PC-3 (cell line): ENCODE data around the gene AGBL1. TPM values are rescaled to one million over a fixed set of nuclear protein-coding genes. Genes with fewer than 3 reads are reported as not detected.

ENCODE experiments used
- ATAC-seq: fragments of 200-7000 bp; cut with Tn5 transposase; 2 replicates; pipeline ENCODE4 v1.9.1; 2020; ENCODE audit warnings: mild to moderate bottlenecking, moderate library complexity
- BruUV-seq: library from RNA; stranded (reverse); fragments of 400-500 nt; replicated peaks from 2 replicates; lab custom pipeline; 2021; lab: Mats Ljungman, UMichigan
- CTCF ChIA-PET: fragments of 300-600 bp; sonication (Branson Sonifier 250); formaldehyde crosslinking; loops from one replicate; lab custom pipeline; 2022; ENCODE audit warnings: antibody characterized with exemption; lab: Charles Lee
- POLR2A ChIA-PET: fragments of 300-600 bp; sonication (Branson Sonifier 250); formaldehyde crosslinking; loops from one replicate; lab custom pipeline; 2022; ENCODE audit warnings: antibody characterized with exemption; ENCODE audit not compliant: unreplicated experiment; lab: Charles Lee
- DNase-seq: peaks from one replicate; pipeline ENCODE4 v3.0.0-alpha.2; 2015
- H2AFZ ChIP-seq: fragments of 300-600 bp; sonication (generic); 2 replicates; pipeline ENCODE4 v1.6.0; 2016; ENCODE audit warnings: antibody characterized with exemption, low read length
- H3F3A ChIP-seq: fragments of 300-600 bp; sonication (generic); one replicate; pipeline ENCODE4 v1.6.0; 2017; ENCODE audit warnings: antibody characterized with exemption, low read length, control low read depth, mild to moderate bottlenecking; ENCODE audit not compliant: unreplicated experiment
- H3K27ac ChIP-seq: fragments of 300-600 bp; sonication (generic); 2 replicates; pipeline ENCODE4 v1.5.1; 2016; ENCODE audit warnings: mild to moderate bottlenecking, low read length
- H3K27me3 ChIP-seq: fragments of 300-600 bp; sonication (generic); 2 replicates; pipeline ENCODE4 v1.6.1; 2016; ENCODE audit warnings: low read length, mixed read lengths
- H3K36me3 ChIP-seq: fragments of 300-600 bp; sonication (generic); 2 replicates; pipeline ENCODE4 v1.6.1; 2016; ENCODE audit warnings: low read depth, mixed run types, low read length, mixed read lengths
- H3K4me1 ChIP-seq: fragments of 300-600 bp; sonication (generic); 2 replicates; pipeline ENCODE4 v1.5.1; 2016; ENCODE audit warnings: low read length; ENCODE audit not compliant: insufficient read depth
- H3K4me2 ChIP-seq: fragments of 300-600 bp; sonication (generic); 2 replicates; pipeline ENCODE4 v1.6.0; 2016; ENCODE audit warnings: low read length
- H3K4me3 ChIP-seq: fragments of 300-600 bp; sonication (generic); 2 replicates; pipeline ENCODE4 v1.5.1; 2016; ENCODE audit warnings: mild to moderate bottlenecking, low read length, mixed read lengths
- H3K79me2 ChIP-seq: fragments of 300-600 bp; sonication (generic); 2 replicates; pipeline ENCODE4 v1.6.1; 2017; ENCODE audit warnings: low read length, mixed read lengths
- H3K9ac ChIP-seq: fragments of 300-600 bp; sonication (generic); 2 replicates; pipeline ENCODE4 v1.6.0; 2016; ENCODE audit warnings: mild to moderate bottlenecking, low read length
- H3K9me2 ChIP-seq: fragments of 300-600 bp; sonication (generic); replicated peaks from 2 replicates; pipeline ENCODE4 v1.6.1; 2016; ENCODE audit warnings: mixed run types, low read length, mixed read lengths
- H3K9me3 ChIP-seq: fragments of 300-600 bp; sonication (generic); 2 replicates; pipeline ENCODE4 v1.6.1; 2016; ENCODE audit warnings: low read length, mixed read lengths
- H4K20me1 ChIP-seq: fragments of 300-600 bp; sonication (generic); 2 replicates; pipeline ENCODE4 v1.6.1; 2016; ENCODE audit warnings: low read length, mixed read lengths
- CTCF ChIP-seq: fragments of 300-600 bp; sonication (generic); conservative IDR thresholded peaks from 2 replicates; pipeline ENCODE4 v1.5.1; 2017; ENCODE audit warnings: antibody characterized with exemption, low read depth, mild to moderate bottlenecking, low read length
- EZH2 ChIP-seq: fragments of 300-600 bp; sonication (generic); IDR thresholded peaks from one replicate; pipeline ENCODE4 v1.6.1; 2017; ENCODE audit warnings: antibody characterized with exemption, mild to moderate bottlenecking, low read length; ENCODE audit not compliant: unreplicated experiment
- EZH2phosphoT487 ChIP-seq: fragments of 300-600 bp; sonication (generic); IDR thresholded peaks from 2 replicates; pipeline ENCODE4 v1.6.1; 2018; ENCODE audit warnings: mild to moderate bottlenecking, antibody characterized with exemption, low read length, borderline replicate concordance
- intact Hi-C: fragments of 100-400 bp; cut with micrococcal nuclease; formaldehyde crosslinking; loops from 2 replicates; pipeline ENCODE4 v1.9.0; 2023
- total RNA-seq: library from RNA; depleted of rRNA; stranded (reverse); fragments of >200 nt; gene quantifications from 2 replicates; pipeline ENCODE4 v1.2.3, GENCODE V29; 2014

The AGBL1 gene
- total RNA-seq, 1 experiment from 2014 or later = not detected

GRCh38 chr15:86558686-86559085, 479.0 kb downstream of the AGBL1 start:
- TF ChIP-seq EZH2 (no peak), CTCF (no peak), EZH2phosphoT487 (no peak)
- no peak for DNase-seq
- Histone ChIP-seq H3F3A (no peaks in the 10 kb centered on the region), H3K9me2 (no peaks in the 10 kb centered on the region), H3K4me1 (no peaks in the 10 kb centered on the region), H2AFZ (no peak overlapping the region), H3K36me3 (no peaks in the 10 kb centered on the region), H4K20me1 (no peaks in the 10 kb centered on the region), H3K4me3 (no peak overlapping the region), H3K9me3 (no peaks in the 10 kb centered on the region), H3K4me2 (no peak overlapping the region), H3K79me2 (no peaks in the 10 kb centered on the region), H3K9ac (no peak overlapping the region), H3K27ac (no peak overlapping the region), H3K27me3 (no peaks in the 10 kb centered on the region)
- intact Hi-C loops = no loop called here
- no TSS peak for BruUV-seq
- ChIA-PET CTCF (no interaction called here), POLR2A (no interaction called here)
- ATAC-seq = no peak

- no peak for DNase-seq
- Histone ChIP-seq H3K9me3 (no peaks in the 10 kb centered on the region), H3F3A (no peaks in the 10 kb centered on the region), H3K9ac (no peak overlapping the region), H3K79me2 (no peaks in the 10 kb centered on the region), H3K27ac (no peak overlapping the region), H3K4me2 (no peak overlapping the region), H2AFZ (no peak overlapping the region), H3K4me1 (no peaks in the 10 kb centered on the region), H4K20me1 (no peaks in the 10 kb centered on the region), H3K9me2 (no peaks in the 10 kb centered on the region), H3K27me3 (no peaks in the 10 kb centered on the region), H3K36me3 (no peaks in the 10 kb centered on the region), H3K4me3 (no peak overlapping the region)
- BruUV-seq = no TSS peak
- ChIA-PET POLR2A (no interaction called here), CTCF (no interaction called here)
- ATAC-seq = no peak
- intact Hi-C loops = no loop called here
- TF ChIP-seq CTCF (no peak), EZH2phosphoT487 (no peak), EZH2 (no peak)
Measured at GRCh38 chr15:86568378-86568777, 488.7 kb downstream of the AGBL1 start.

GRCh38 chr15:86570738-86571137, 491.1 kb downstream of the AGBL1 start:
- no peaks in the 10 kb centered on the region for H3K4me1 ChIP-seq
- no peak overlapping the region for H3K9ac ChIP-seq
- DNase-seq (no peak), ATAC-seq (no peak)
- H3K9me2 ChIP-seq = no peaks in the 10 kb centered on the region
- no peaks in the 10 kb centered on the region for H3K27me3 ChIP-seq
- H3K27ac ChIP-seq = no peak overlapping the region
- H3K79me2 ChIP-seq = no peaks in the 10 kb centered on the region
- H2AFZ ChIP-seq = no peak overlapping the region
- ChIA-PET CTCF (no interaction called here), POLR2A (no interaction called here)
- intact Hi-C loops = no loop called here
- no TSS peak for BruUV-seq
- H3K4me2 ChIP-seq = no peak overlapping the region
- no peaks in the 10 kb centered on the region for H3F3A ChIP-seq
- H4K20me1 ChIP-seq = no peaks in the 10 kb centered on the region
- no peaks in the 10 kb centered on the region for H3K9me3 ChIP-seq
- no peak for TF ChIP-seq CTCF
- no peak for TF ChIP-seq EZH2phosphoT487
- no peak for TF ChIP-seq EZH2
- H3K36me3 ChIP-seq = no peaks in the 10 kb centered on the region
- H3K4me3 ChIP-seq = no peak overlapping the region
